ENCODE measurements around the gene PRR5L. TPM values are rescaled to one million over a fixed set of nuclear protein-coding genes. Genes with fewer than 3 reads are reported as not detected.

Gene PRR5L
- total RNA-seq, 2 donors from 2014 or later = 10.0 to 10.6 TPM

GRCh38 chr11:36395978-36396736 lies 100.1 kb downstream of the PRR5L start:
- H3K27me3 Mint-ChIP-seq = peaks cover 6% of the 10 kb centered on the region
- ATAC-seq (replicated peaks) = no peak
- H3K27ac Mint-ChIP-seq = no peak overlapping the region
- H3K36me3 Mint-ChIP-seq (ENCODE audit: low read depth) = peaks cover 4% of the 10 kb centered on the region
- H3K4me3 Mint-ChIP-seq = no peak overlapping the region
- no peaks in the 10 kb centered on the region for H3K9me3 Mint-ChIP-seq
- peaks cover 26% of the 10 kb centered on the region for H3K4me1 Mint-ChIP-seq

- H3K9me3 Mint-ChIP-seq = no peaks in the 10 kb centered on the region
- peaks cover 20% of the 10 kb centered on the region for H3K4me1 Mint-ChIP-seq
- H3K27me3 Mint-ChIP-seq = peaks cover 6% of the 10 kb centered on the region
- no peak for ATAC-seq (replicated peaks)
- H3K4me3 Mint-ChIP-seq = no peak overlapping the region
- H3K36me3 Mint-ChIP-seq (ENCODE audit: low read depth) = peaks cover 17% of the 10 kb centered on the region
- H3K27ac Mint-ChIP-seq = no peak overlapping the region
Measured at GRCh38 chr11:36398231-36398953, 102.3 kb downstream of the PRR5L start.

DNA sequence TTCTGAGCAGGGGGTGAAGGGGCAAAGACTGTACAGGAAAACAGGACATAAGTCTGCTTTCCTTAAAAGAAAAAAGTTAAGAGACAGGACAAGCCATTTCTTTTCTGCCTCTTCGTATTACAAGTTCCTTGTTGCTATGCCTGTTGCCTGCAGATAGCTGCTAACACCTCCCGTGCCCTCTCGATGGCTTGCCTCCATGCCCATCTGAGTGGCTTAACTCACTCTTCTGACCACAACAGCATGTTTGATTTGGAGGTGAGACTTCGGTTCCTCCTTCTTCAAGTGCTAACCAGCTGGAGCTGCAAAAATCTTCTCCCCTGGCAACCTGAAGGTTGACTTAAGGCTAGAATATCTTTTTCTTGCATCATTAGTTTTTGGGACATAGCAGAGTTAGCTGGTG lies 103.1 kb downstream of the PRR5L start:
- no peak overlapping the region for H3K27ac Mint-ChIP-seq
- H3K36me3 Mint-ChIP-seq (ENCODE audit: low read depth) = peaks cover 22% of the 10 kb centered on the region
- H3K9me3 Mint-ChIP-seq = no peaks in the 10 kb centered on the region
- H3K27me3 Mint-ChIP-seq = peaks cover 6% of the 10 kb centered on the region
- H3K4me1 Mint-ChIP-seq = peaks cover 19% of the 10 kb centered on the region
- ATAC-seq (replicated peaks) = no peak
- no peak overlapping the region for H3K4me3 Mint-ChIP-seq

- no peak for ATAC-seq (replicated peaks)
- Mint-ChIP-seq H3K4me3 (peak overlapping the region; percentile 57), H3K27ac (no peak overlapping the region), H3K27me3 (peaks cover 6% of the 10 kb centered on the region), H3K36me3 (ENCODE audit: low read depth) (peaks cover 22% of the 10 kb centered on the region), H3K4me1 (peaks cover 14% of the 10 kb centered on the region), H3K9me3 (no peaks in the 10 kb centered on the region)
Measured at GRCh38 chr11:36399745-36400144, 103.7 kb downstream of the PRR5L start.

DNA sequence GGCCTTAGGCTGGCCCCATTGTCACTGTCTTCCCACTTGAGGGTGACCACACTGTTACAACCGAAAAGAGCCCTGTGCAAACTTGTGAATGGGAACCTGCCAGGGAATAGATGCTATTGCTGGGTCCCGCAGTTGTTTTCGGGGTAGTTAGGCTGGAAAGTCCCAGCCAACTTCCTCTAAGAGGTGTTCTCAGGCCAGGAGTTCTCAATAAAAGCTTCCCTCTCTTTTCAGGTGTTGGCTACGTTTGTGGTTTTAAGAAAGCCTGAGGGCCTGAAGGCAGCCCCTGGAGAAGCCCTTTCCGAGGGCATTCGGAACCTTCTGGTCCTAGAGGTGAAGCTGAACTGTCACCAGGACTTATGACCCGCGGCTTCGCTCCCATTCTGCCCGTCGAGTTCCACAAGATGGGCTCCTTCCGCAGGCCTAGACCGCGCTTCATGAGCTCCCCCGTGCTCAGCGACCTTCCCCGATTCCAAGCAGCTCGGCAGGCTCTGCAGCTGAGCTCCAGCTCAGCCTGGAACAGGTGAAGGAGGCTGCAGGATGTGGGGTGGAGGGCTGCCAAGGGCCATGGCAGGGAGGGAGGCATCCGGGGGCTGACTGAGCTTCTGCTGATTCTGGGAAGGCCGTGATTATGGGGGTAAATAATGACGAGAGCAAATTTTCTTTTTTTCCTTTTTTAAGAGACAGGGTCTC lies 104.8 kb downstream of the PRR5L start:
- H3K4me3 Mint-ChIP-seq = peak overlapping the region; percentile 57
- no peak overlapping the region for H3K27ac Mint-ChIP-seq
- H3K4me1 Mint-ChIP-seq = peaks cover 9% of the 10 kb centered on the region
- peaks cover 22% of the 10 kb centered on the region for H3K36me3 Mint-ChIP-seq (ENCODE audit: low read depth)
- no peaks in the 10 kb centered on the region for H3K9me3 Mint-ChIP-seq
- peak; percentile 21 for ATAC-seq (replicated peaks)
- peaks cover 6% of the 10 kb centered on the region for H3K27me3 Mint-ChIP-seq

DNA sequence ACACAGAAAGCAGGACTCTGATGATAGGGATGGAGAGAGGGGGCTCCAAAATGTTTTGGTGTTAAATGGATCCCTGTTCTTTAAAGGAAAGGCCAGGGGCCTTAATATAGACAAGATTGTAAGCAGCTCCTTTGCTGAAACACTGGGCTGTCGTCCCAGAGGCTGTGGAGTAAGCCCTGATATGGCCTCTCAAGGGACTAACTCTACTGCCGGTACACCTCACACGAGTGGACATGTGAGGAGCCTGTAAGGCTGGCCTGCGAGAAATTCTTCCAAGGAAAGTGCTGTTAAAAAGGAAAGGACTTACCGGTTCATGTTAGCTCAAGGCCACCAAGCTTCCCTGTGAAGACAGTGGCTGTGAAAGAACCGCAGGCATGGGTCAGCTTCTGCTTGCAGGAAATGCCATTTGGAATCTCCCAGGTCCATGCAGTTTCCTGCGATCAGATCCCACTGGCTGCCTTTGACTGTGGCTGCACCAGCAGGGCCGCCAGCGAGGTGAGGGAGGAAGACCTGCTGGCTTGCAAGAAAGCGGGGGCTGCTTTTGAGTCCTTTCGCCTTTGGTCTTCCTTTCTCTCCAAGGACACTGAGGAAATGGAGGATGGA lies 106.6 kb downstream of the PRR5L start:
- Mint-ChIP-seq H3K36me3 (ENCODE audit: low read depth) (peaks cover 22% of the 10 kb centered on the region), H3K27ac (no peak overlapping the region), H3K4me1 (peaks cover 16% of the 10 kb centered on the region), H3K9me3 (no peaks in the 10 kb centered on the region), H3K27me3 (peaks cover 6% of the 10 kb centered on the region), H3K4me3 (no peak overlapping the region)
- no peak for ATAC-seq (replicated peaks)

DNA sequence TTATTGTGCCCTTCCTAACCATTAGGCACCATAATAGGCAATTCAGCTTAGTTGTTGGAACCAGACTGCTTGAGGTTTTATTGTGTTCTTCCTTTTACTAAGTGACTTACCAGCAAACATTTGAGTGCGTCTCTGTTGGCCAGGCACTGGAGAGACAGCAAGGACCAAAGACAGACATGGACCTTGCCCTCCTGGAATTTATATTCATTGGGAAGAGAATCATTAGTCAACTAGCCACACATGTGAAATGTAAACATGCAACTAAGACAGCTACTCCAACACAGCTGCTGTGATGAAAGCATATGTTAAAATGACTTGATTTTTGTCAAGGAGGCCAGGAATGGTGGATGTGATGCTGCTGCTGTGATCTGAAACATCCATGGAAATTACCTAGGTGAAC lies 107.6 kb downstream of the PRR5L start:
- no peak overlapping the region for H3K27ac Mint-ChIP-seq

GRCh38 chr11:36404831-36405230 lies 108.7 kb downstream of the PRR5L start:
- H3K36me3 Mint-ChIP-seq (ENCODE audit: low read depth) = peaks cover 22% of the 10 kb centered on the region
- H3K27ac Mint-ChIP-seq = no peak overlapping the region
- ATAC-seq (replicated peaks) = no peak
- no peak overlapping the region for H3K4me3 Mint-ChIP-seq
- H3K27me3 Mint-ChIP-seq = peaks cover 5% of the 10 kb centered on the region
- no peaks in the 10 kb centered on the region for H3K9me3 Mint-ChIP-seq
- H3K4me1 Mint-ChIP-seq = peaks cover 26% of the 10 kb centered on the region

More for the DNA sequence above, 107.6 kb downstream of the PRR5L start:
- Mint-ChIP-seq H3K27me3 (peaks cover 6% of the 10 kb centered on the region), H3K4me1 (peaks cover 17% of the 10 kb centered on the region), H3K36me3 (ENCODE audit: low read depth) (peaks cover 22% of the 10 kb centered on the region), H3K4me3 (no peak overlapping the region), H3K9me3 (no peaks in the 10 kb centered on the region)
- no peak for ATAC-seq (replicated peaks)

DNA sequence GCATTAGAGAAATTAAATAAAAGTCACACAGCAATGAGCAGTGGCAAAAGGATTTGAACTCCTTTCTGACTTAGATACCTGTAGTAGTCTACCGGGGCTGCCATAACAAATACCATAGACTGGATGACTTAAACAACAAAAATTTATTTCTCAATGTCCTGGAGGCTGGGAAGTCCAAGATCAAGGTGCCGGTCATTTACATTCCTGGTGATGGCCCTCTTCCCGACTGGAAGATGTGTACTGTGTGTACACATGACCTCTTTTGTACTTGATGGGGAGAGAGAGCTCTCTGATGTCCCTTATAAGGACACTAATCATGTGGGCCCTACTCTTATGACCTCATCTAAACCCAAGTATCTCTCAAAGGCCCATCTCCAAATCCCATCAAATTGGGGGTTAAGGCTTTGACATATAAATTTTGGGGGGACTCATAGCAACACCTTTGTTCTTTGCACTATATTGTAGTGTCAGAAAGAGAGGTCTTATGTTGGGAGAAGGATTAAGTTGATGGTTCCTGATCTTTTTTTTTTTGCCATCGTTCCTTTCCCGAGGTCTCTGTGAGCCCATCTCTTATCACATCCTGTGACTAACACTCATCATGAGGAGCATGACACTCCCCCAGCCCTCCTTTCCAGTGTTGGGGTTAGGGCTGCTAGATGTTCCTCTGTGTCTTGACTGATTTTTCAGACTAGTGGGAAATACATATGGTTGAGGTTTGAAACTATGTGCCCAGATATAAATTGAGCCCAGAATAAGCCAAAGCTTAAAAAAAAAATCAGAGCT lies 109.7 kb downstream of the PRR5L start:
- ATAC-seq (replicated peaks) = no peak
- Mint-ChIP-seq H3K27me3 (no peaks in the 10 kb centered on the region), H3K4me3 (no peak overlapping the region), H3K9me3 (no peaks in the 10 kb centered on the region), H3K27ac (no peak overlapping the region), H3K4me1 (peaks cover 26% of the 10 kb centered on the region), H3K36me3 (ENCODE audit: low read depth) (peaks cover 22% of the 10 kb centered on the region)

GRCh38 chr11:36407356-36407755 lies 111.3 kb downstream of the PRR5L start:
- no peaks in the 10 kb centered on the region for H3K9me3 Mint-ChIP-seq
- ATAC-seq (replicated peaks) = no peak
- H3K4me1 Mint-ChIP-seq = peaks cover 35% of the 10 kb centered on the region
- H3K36me3 Mint-ChIP-seq (ENCODE audit: low read depth) = peaks cover 8% of the 10 kb centered on the region
- no peak overlapping the region for H3K27ac Mint-ChIP-seq
- no peak overlapping the region for H3K4me3 Mint-ChIP-seq
- H3K27me3 Mint-ChIP-seq = no peaks in the 10 kb centered on the region

GRCh38 chr11:36408498-36409136 lies 112.5 kb downstream of the PRR5L start:
- peaks cover 35% of the 10 kb centered on the region for H3K4me1 Mint-ChIP-seq
- H3K27me3 Mint-ChIP-seq = no peaks in the 10 kb centered on the region
- H3K36me3 Mint-ChIP-seq (ENCODE audit: low read depth) = peaks cover 3% of the 10 kb centered on the region
- peak overlapping the region; percentile 82 for H3K27ac Mint-ChIP-seq
- H3K4me3 Mint-ChIP-seq = peak overlapping the region; percentile 77
- no peaks in the 10 kb centered on the region for H3K9me3 Mint-ChIP-seq
- ATAC-seq (replicated peaks) = no peak

- peak overlapping the region; percentile 82 for H3K27ac Mint-ChIP-seq
- H3K27me3 Mint-ChIP-seq = no peaks in the 10 kb centered on the region
- ATAC-seq (replicated peaks) = peak; percentile 75
- no peaks in the 10 kb centered on the region for H3K9me3 Mint-ChIP-seq
- H3K36me3 Mint-ChIP-seq (ENCODE audit: low read depth) = no peaks in the 10 kb centered on the region
- peak overlapping the region; percentile 77 for H3K4me3 Mint-ChIP-seq
- H3K4me1 Mint-ChIP-seq = peaks cover 35% of the 10 kb centered on the region
Measured at GRCh38 chr11:36409152-36409816, 113.2 kb downstream of the PRR5L start.

- no peaks in the 10 kb centered on the region for H3K36me3 Mint-ChIP-seq (ENCODE audit: low read depth)
- H3K27ac Mint-ChIP-seq = peak overlapping the region; percentile 82
- H3K9me3 Mint-ChIP-seq = no peaks in the 10 kb centered on the region
- H3K27me3 Mint-ChIP-seq = no peaks in the 10 kb centered on the region
- peaks cover 32% of the 10 kb centered on the region for H3K4me1 Mint-ChIP-seq
- ATAC-seq (replicated peaks) = peak; percentile 49
- H3K4me3 Mint-ChIP-seq = peak overlapping the region; percentile 77
Measured at GRCh38 chr11:36411202-36411640, 115.1 kb downstream of the PRR5L start.
